Thoracic aorta (tissue), 2 donors: ENCODE measurements around the gene PXDN. TPM values are rescaled to one million over a fixed set of nuclear protein-coding genes. Genes with fewer than 3 reads are reported as not detected.
"Not testable (repeated sequence)": the region's sequence is repeated elsewhere in the genome, so short reads cannot be mapped to it uniquely, and the experiment has no call there.

Experiments used
- ATAC-seq: fragments of 150-250 bp; one replicate; pipeline ENCODE4 v1.8.0; 2017; ENCODE audit warnings: low read depth; ENCODE audit not compliant: insufficient number of reproducible peaks, low FRiP score
- DNase-seq: peaks from one replicate; pipeline ENCODE4 v3.0.0-alpha.2; 2020; ENCODE audit warnings: low spot score
- H3K27ac ChIP-seq, 2 donors: fragments of 200-600 bp; sonication (generic); 1 replicate in 1 of 2; 2 replicates in 1 of 2; pipeline ENCODE4 v1.5.1; 2016; ENCODE audit warnings: mild to moderate bottlenecking in 2 of 2, moderate library complexity in 2 of 2
- H3K27me3 ChIP-seq: fragments of 200-600 bp; sonication (generic); replicated peaks from 2 replicates; pipeline ENCODE4 v1.6.0; 2016; ENCODE audit warnings: mild to moderate bottlenecking; ENCODE audit not compliant: insufficient read depth
- H3K36me3 ChIP-seq: fragments of 200-600 bp; sonication (generic); one replicate; pipeline ENCODE4 v1.5.1; 2016
- H3K4me1 ChIP-seq, 2 donors: fragments of 200-600 bp; sonication (generic); 1 replicate in 1 of 2; 2 replicates in 1 of 2; pipeline versions ENCODE4 v1.5.1 to v1.6.0; 2016; ENCODE audit warnings: low read depth in 2 of 2, mild to moderate bottlenecking in 1 of 2; ENCODE audit not compliant: control insufficient read depth in 1 of 2
- H3K4me3 ChIP-seq: fragments of 200-600 bp; sonication (generic); 2 replicates; pipeline ENCODE4 v1.5.1; 2016; ENCODE audit warnings: mild to moderate bottlenecking
- H3K9me3 ChIP-seq: fragments of 200-600 bp; sonication (generic); 2 replicates; pipeline ENCODE4 v1.5.1; 2016
- total RNA-seq, 2 donors: library from RNA; depleted of rRNA; stranded (reverse); fragments of >200 nt; gene quantifications; one replicate each; pipeline versions ENCODE4 v1.1.0 to v1.2.3, GENCODE V29; 2016
- TF ChIP-seq, protein P1 (sequence below): fragments of 200-600 bp; sonication (generic); IDR thresholded peaks from one replicate; pipeline ENCODE4 v1.5.1; 2019; ENCODE audit warnings: antibody characterized with exemption

PXDN gene
- total RNA-seq, 2 donors from 2014 or later = 97.5 to 114 TPM

DNA sequence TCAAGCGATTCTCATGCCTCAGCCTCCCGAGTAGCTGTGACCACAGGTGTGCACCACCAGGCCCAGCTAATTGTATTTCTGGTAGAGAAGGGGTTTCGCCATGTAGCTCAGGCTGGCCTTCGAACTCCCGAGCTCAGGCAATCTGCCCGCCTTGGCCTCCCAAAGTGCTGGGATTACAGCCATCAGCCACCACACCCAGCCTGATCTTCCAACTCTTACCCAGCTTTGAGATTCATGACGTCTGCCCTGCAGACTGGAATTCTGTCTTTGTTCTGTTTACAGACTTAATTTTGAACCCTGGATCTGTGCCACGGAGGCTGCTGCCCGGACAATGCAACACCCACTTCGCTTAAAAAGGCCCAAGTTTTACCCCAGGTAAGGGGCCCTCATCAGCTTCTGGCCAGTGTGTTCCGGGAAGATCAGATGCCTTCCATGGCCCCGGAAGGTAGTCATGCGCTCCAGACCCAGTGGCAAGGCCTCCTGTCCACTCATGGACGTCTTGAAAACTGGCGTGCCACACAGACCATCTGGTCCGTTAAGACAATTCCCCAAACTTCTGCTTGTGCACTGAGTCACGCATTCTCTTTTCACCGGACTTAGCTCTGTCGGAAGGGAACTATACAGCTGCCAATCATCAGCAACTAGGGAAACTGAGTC lies 5.5 kb downstream of the PXDN start:
- DNase-seq = no peak
- no peaks in the 10 kb centered on the region for H3K36me3 ChIP-seq
- H3K27ac ChIP-seq = peak overlapping the region; percentile 76 to 96
- ATAC-seq = no peak
- H3K4me3 ChIP-seq = peak overlapping the region; percentile 13
- H3K9me3 ChIP-seq = peaks cover 3% of the 10 kb centered on the region
- H3K4me1 ChIP-seq = peaks cover 18 to 58% of the 10 kb centered on the region in 2 donors
- TF ChIP-seq, protein P1, sequence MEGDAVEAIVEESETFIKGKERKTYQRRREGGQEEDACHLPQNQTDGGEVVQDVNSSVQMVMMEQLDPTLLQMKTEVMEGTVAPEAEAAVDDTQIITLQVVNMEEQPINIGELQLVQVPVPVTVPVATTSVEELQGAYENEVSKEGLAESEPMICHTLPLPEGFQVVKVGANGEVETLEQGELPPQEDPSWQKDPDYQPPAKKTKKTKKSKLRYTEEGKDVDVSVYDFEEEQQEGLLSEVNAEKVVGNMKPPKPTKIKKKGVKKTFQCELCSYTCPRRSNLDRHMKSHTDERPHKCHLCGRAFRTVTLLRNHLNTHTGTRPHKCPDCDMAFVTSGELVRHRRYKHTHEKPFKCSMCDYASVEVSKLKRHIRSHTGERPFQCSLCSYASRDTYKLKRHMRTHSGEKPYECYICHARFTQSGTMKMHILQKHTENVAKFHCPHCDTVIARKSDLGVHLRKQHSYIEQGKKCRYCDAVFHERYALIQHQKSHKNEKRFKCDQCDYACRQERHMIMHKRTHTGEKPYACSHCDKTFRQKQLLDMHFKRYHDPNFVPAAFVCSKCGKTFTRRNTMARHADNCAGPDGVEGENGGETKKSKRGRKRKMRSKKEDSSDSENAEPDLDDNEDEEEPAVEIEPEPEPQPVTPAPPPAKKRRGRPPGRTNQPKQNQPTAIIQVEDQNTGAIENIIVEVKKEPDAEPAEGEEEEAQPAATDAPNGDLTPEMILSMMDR = no peak
- no peaks in the 10 kb centered on the region for H3K27me3 ChIP-seq

DNA sequence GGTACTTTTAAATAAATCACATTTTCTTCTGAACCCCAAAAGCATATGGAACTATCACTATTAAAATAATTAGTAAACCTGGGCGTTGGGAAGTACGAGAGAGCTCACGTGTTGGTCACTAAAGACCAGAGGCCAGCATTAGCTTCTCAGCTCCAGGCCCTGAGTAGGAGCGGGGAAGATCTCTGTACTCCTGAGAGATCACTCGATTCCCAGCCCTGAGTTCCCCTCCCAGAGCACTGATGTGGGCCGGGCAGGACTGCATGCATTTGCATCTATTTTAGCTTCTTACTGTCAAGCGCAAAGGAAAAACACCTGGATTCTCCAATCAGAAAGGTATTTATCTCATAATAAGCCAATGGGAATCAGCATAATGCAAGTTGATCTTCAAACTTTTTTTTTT lies 6.2 kb downstream of the PXDN start:
- no peaks in the 10 kb centered on the region for H3K27me3 ChIP-seq
- H3K9me3 ChIP-seq = peaks cover 3% of the 10 kb centered on the region
- no peaks in the 10 kb centered on the region for H3K36me3 ChIP-seq
- peak overlapping the region; percentile 60 to 76 for H3K27ac ChIP-seq
- DNase-seq = no peak
- no peak overlapping the region for H3K4me3 ChIP-seq
- H3K4me1 ChIP-seq = peaks cover 18 to 58% of the 10 kb centered on the region in 2 donors
- ATAC-seq = no peak
- TF ChIP-seq, protein P1 = no peak

DNA sequence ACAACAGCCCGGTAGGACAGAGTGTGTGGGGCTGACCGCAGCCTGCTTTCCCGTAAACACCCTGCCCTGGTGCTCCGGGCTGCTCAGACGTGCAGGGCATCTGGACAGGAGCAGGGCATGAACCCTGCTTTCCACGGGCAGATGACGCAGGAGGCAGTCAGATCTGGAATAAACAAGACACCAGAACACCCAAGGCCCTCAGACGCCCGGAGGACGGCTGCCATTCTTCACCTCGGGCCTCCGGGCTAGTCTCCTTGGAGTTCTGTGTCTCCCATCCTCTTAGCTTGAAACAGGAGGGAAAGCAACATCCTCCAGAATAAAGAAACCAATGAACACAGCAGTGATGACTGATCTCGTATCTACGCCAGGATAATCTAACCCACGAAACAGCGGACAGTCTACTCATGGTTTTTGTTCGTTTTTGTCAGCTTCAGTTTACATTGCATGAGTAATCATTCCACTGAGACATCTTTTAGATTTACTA lies 7.3 kb downstream of the PXDN start:
- Histone ChIP-seq H3K27me3 (no peaks in the 10 kb centered on the region), H3K27ac (peak overlapping the region; percentile 60 to 76), H3K4me3 (peak overlapping the region; percentile 43), H3K36me3 (no peaks in the 10 kb centered on the region), H3K9me3 (peaks cover 3% of the 10 kb centered on the region), H3K4me1 (peaks cover 17 to 60% of the 10 kb centered on the region in 2 donors)
- TF ChIP-seq, protein P1 = no peak
- ATAC-seq (peak; percentile 29), DNase-seq (no peak)

DNA sequence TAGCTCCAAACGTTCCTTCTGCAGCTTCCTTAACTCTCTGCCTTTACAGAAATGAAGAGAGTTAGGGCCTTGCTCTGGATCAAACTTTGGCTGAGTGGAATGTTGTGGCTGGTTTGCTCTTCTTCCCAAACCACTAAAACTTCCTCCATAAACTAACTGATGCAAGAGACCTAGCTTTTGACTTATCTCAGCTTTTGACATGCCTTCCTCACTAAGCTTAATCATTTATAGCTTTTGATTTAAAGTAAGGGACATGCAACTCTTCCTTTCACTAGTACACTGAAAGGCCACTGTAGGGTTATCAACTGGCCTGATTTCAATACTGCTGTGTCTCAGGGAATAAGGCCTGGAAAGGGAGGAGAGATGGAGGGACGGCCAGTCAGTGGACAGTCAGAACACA lies 8.3 kb downstream of the PXDN start:
- H3K36me3 ChIP-seq = no peaks in the 10 kb centered on the region
- no peak overlapping the region for H3K4me3 ChIP-seq
- H3K27me3 ChIP-seq = no peaks in the 10 kb centered on the region
- TF ChIP-seq, protein P1 = no peak
- no peak for DNase-seq
- H3K27ac ChIP-seq = peak overlapping the region; percentile 60 to 76
- ATAC-seq = no peak
- peaks cover 11 to 60% of the 10 kb centered on the region in 2 donors for H3K4me1 ChIP-seq
- H3K9me3 ChIP-seq = peaks cover 3% of the 10 kb centered on the region

DNA sequence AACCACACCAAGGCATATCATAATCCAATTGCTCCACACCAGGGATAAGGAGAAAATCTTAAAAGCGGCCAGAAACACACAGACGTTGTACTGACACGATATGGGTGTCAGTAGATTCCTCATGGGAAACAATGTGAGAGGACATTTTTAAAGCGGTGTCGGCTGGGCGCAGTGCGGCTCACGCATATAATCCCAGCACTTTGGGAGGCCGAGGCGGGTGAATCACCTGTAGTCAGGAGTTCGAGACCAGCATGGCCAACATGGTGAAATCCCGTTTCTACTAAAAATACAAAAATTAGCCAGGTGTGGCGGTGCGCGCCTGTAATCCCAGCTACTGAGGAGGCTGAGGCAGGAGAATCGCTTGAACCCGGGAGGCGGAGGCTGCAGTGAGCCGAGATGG lies 11.0 kb downstream of the PXDN start:
- DNase-seq, H3K27ac ChIP-seq, H3K27me3 ChIP-seq, ATAC-seq, H3K9me3 ChIP-seq, H3K36me3 ChIP-seq, H3K4me3 ChIP-seq: not testable (repeated sequence)
- peaks cover 25 to 58% of the 10 kb centered on the region in 2 donors for H3K4me1 ChIP-seq
